Activated gamma-delta T cell treated with Interleukin-2 at 50 U/mL for 16 hours (primary cell): ENCODE data around the gene ZNF263.

ENCODE experiments used
- DNase-seq: peaks from one replicate; pipeline ENCODE4 v3.0.0-alpha.2; 2020

Gene ZNF263

GRCh38 chr16:3282730-3283542 lies at the start of gene ZNF263:
Gene ZNF263, plus strand, starts transcription at chr16:3283491. Its CDS starts 328 bp downstream, at chr16:3283819.
- DNase-seq, result peak; percentile 88

GRCh38 chr16:3234543-3234856 lies 48.8 kb upstream of the ZNF263 start:
- no peak for DNase-seq

- peak; percentile 90 for DNase-seq
These were observed 48.3 kb upstream of the ZNF263 start, which contains the start of gene ZNF200 for GRCh38 chr16:3234857-3235561. Gene ZNF200, minus strand, starts transcription at chr16:3235158. Its CDS starts 1,403 bp downstream, at chr16:3233755.

- DNase-seq, result peak; percentile 21
These were observed 47.2 kb upstream of the ZNF263 start for GRCh38 chr16:3235856-3236669.

GRCh38 chr16:3241761-3242160 lies 41.5 kb upstream of the ZNF263 start:
- no peak for DNase-seq

GRCh38 chr16:3242709-3243108 lies 40.6 kb upstream of the ZNF263 start:
- no peak for DNase-seq

GRCh38 chr16:3243882-3244281 lies 39.4 kb upstream of the ZNF263 start:
- no peak for DNase-seq

- no peak for DNase-seq
These were observed 37.3 kb upstream of the ZNF263 start for GRCh38 chr16:3246002-3246401.

- no peak for DNase-seq
These were observed 36.4 kb upstream of the ZNF263 start for GRCh38 chr16:3246876-3247275.

GRCh38 chr16:3248596-3248995 lies 34.7 kb upstream of the ZNF263 start:
- DNase-seq, result no peak

- DNase-seq, result no peak
These were observed 34.3 kb upstream of the ZNF263 start for GRCh38 chr16:3249020-3249419.

- DNase-seq, result no peak
These were observed 33.8 kb upstream of the ZNF263 start for GRCh38 chr16:3249451-3249850.

- no peak for DNase-seq
These were observed 30.3 kb upstream of the ZNF263 start for GRCh38 chr16:3252967-3253366.

- DNase-seq, result no peak
These were observed 29.0 kb upstream of the ZNF263 start for GRCh38 chr16:3254309-3254708.

GRCh38 chr16:3256146-3256865 lies 27.0 kb upstream of the ZNF263 start, which contains the start of gene MEFV:
Gene MEFV, minus strand, starts transcription at chr16:3256633. Its CDS starts 46 bp downstream, at chr16:3256587.
- no peak for DNase-seq

- DNase-seq, result no peak
These were observed 26.3 kb upstream of the ZNF263 start for GRCh38 chr16:3256866-3257465.

- DNase-seq, result no peak
These were observed 23.5 kb upstream of the ZNF263 start for GRCh38 chr16:3259836-3260235.

- no peak for DNase-seq
These were observed 20.8 kb upstream of the ZNF263 start for GRCh38 chr16:3262517-3262916.

- DNase-seq, result peak; percentile 96
These were observed 18.9 kb upstream of the ZNF263 start for GRCh38 chr16:3264137-3265036.

- DNase-seq, result no peak
These were observed 16.3 kb upstream of the ZNF263 start for GRCh38 chr16:3266873-3267537.

GRCh38 chr16:3268294-3268693 lies 15.0 kb upstream of the ZNF263 start:
- DNase-seq, result no peak
